ENCODE data around the gene BICRA. TPM values are rescaled to one million over a fixed set of nuclear protein-coding genes. Genes with fewer than 3 reads are reported as not detected.
"Not testable (repeated sequence)": the region's sequence is repeated elsewhere in the genome, so short reads cannot be mapped to it uniquely, and the experiment has no call there.

BICRA gene
- polyA plus RNA-seq, 1 donor = 11.9 TPM

DNA sequence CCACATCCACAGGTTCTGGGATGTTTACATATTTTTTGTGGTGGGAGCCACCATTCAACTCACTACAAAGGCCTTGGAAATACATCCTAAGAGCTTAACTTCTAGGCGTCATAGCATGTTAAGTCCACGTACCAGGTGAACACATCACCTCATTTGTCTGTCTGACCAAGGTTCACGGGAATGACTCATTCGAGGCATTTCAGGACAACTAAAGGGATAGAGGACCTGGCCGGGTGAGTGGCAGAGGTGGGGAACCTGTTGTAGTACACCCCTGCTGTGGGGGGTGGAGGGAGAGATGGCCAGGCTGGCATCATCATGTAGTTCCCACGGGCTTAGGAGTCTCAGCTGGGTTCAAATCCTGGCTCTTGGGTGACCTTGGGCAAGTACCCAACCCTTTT, 51.5 kb downstream of the BICRA start:
- Histone ChIP-seq H3K9me3 (ENCODE audit: control insufficient read depth, low read depth, low read length) (no peaks in the 10 kb centered on the region), H3K27me3 (ENCODE audit: control insufficient read depth, insufficient read depth, low read length) (no peaks in the 10 kb centered on the region), H3K4me3 (ENCODE audit: low read length) (no peak overlapping the region), H3K36me3 (ENCODE audit: control insufficient read depth, insufficient read depth, low read length) (peaks cover 4% of the 10 kb centered on the region), H3K4me1 (ENCODE audit: control insufficient read depth, insufficient read depth, low read length) (peaks cover 45% of the 10 kb centered on the region), H3K27ac (ENCODE audit: low read length) (peak overlapping the region; percentile 92)
- DNase-seq = peak; percentile 78 to 91
- WGBS (ENCODE audit: insufficient coverage, low lambda C conversion rate) = no CpG with 5 or more reads among the region's 6 CpGs

DNA sequence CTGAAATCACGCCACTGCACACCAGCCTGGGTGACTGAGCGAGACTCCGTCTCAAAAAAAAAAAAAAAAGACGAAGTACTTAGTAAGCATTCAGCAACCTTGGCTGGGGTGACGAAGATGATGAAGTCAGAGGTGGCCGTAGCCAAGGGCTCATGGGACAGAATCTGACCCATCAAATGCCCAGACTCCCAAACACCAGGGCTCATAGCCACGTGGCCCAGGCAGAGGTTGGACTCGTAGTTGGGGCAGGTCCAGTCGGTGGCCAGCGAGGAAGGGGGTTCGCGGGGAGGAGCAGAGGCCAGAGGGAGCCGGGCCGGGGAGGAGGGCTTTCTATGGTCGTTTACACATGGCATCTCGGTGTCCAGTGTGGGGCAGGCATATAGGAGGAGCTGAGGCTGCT, 52.2 kb downstream of the BICRA start:
- Histone ChIP-seq H3K36me3 (ENCODE audit: control insufficient read depth, insufficient read depth, low read length) (peaks cover 4% of the 10 kb centered on the region), H3K4me3 (ENCODE audit: low read length) (no peak overlapping the region), H3K27me3 (ENCODE audit: control insufficient read depth, insufficient read depth, low read length) (no peaks in the 10 kb centered on the region), H3K9me3 (ENCODE audit: control insufficient read depth, low read depth, low read length) (no peaks in the 10 kb centered on the region), H3K4me1 (ENCODE audit: control insufficient read depth, insufficient read depth, low read length) (peaks cover 45% of the 10 kb centered on the region), H3K27ac (ENCODE audit: low read length) (no peak overlapping the region)
- WGBS (ENCODE audit: insufficient coverage, low lambda C conversion rate) = no CpG with 5 or more reads among the region's 16 CpGs
- DNase-seq = no peak

DNA sequence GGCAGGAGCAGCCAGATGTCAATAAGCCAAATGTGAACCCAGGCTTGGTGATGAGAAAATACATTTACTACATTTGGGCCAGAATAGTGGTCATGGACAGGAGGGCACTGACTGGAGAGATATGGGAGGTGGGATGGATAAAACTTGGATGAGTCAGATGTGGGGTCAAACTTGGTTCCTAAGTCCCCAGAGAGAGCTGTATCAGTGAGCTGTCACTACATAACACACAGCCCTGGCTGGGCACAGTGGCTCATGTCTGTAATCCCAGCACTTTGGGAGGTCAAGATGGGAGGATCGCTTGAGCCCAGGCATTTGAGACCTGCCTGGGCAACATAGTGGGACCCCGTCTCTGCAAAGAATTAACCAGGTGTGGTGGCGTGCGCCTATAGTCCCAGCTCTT, 52.7 kb downstream of the BICRA start:
- Histone ChIP-seq H3K36me3 (ENCODE audit: control insufficient read depth, insufficient read depth, low read length) (peaks cover 4% of the 10 kb centered on the region), H3K27ac (ENCODE audit: low read length) (no peak overlapping the region), H3K4me3 (ENCODE audit: low read length) (no peak overlapping the region), H3K9me3 (ENCODE audit: control insufficient read depth, low read depth, low read length) (no peaks in the 10 kb centered on the region), H3K27me3 (ENCODE audit: control insufficient read depth, insufficient read depth, low read length) (no peaks in the 10 kb centered on the region), H3K4me1 (ENCODE audit: control insufficient read depth, insufficient read depth, low read length) (peaks cover 45% of the 10 kb centered on the region)
- no CpG with 5 or more reads among the region's 4 CpGs for WGBS (ENCODE audit: insufficient coverage, low lambda C conversion rate)
- no peak for DNase-seq

DNA sequence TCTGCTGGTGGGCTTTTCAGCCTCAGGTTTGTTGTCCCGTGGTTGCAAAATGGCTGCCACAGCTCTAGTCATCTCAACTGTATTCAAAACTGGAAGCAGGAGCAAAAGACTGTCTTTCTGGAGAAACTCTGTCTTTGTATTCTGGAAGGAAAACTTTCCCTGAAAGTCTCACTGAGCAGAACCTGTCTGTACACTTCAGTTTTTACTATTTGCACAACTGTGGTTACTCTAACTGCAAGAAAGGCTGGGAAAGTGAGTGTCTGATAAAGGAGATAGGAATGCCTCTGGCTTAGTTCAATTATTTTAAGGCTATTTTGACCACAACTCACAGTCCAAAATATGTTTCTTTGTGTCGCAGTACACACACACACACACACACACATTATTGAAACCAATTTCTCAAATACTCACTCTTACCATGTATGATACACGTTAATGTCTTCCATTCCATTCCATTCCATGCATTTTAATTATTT, 54.5 kb downstream of the BICRA start:
- WGBS (ENCODE audit: insufficient coverage, low lambda C conversion rate) = no CpG with 5 or more reads among the region's 3 CpGs

DNA sequence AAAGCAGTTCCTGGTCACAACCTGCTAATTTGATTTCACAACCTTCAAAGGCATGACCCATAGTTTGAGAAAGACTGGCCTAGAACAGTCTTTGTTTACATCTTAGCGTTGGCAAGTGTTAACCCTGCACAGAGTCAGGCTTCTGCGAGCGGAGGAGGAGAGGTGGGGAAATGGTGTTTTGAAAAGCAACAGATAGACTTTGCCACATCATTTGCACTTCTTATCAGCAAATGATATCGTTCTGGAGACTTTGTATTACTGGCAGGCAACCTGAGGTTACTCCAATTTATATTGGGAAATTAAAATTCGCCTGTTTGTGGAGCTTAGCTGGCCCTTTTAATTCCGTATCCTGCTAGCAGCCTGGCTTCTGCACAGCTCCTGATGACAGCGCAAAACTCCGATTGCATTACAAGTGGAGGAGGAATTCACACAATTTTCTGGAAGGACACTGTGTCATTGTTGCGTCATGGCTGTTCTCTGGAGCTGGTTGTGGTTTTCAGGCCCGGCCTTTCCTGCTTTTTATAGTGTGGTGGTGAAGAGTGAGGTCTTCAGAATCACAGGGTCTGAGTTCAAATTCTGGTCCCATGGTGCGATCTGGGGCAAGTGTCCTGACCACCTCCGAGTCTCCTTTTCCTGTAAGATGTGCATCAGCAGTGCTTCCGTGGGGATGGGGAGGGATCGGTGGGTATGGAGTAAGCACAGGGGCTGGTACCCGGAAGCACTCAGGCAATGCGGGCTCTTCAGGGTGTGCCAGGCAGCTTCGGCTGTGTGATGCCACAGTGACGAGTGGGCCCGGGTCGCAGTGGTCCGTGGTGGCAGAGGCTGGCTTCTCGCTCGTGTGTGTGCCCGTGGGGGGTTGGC, 55.2 kb downstream of the BICRA start:
- Histone ChIP-seq H3K9me3 (ENCODE audit: control insufficient read depth, low read depth, low read length) (no peaks in the 10 kb centered on the region), H3K36me3 (ENCODE audit: control insufficient read depth, insufficient read depth, low read length) (peaks cover 4% of the 10 kb centered on the region), H3K4me1 (ENCODE audit: control insufficient read depth, insufficient read depth, low read length) (peaks cover 39% of the 10 kb centered on the region), H3K27me3 (ENCODE audit: control insufficient read depth, insufficient read depth, low read length) (no peaks in the 10 kb centered on the region), H3K4me3 (ENCODE audit: low read length) (no peak overlapping the region), H3K27ac (ENCODE audit: low read length) (peak overlapping the region; percentile 49)
- no CpG with 5 or more reads among the region's 24 CpGs for WGBS (ENCODE audit: insufficient coverage, low lambda C conversion rate)
- DNase-seq = peak; percentile 49 to 69

More for the DNA sequence above, 54.5 kb downstream of the BICRA start:
- Histone ChIP-seq H3K27ac (ENCODE audit: low read length) (peak overlapping the region; percentile 49), H3K9me3 (ENCODE audit: control insufficient read depth, low read depth, low read length) (no peaks in the 10 kb centered on the region), H3K27me3 (ENCODE audit: control insufficient read depth, insufficient read depth, low read length) (no peaks in the 10 kb centered on the region), H3K4me3 (ENCODE audit: low read length) (no peak overlapping the region), H3K36me3 (ENCODE audit: control insufficient read depth, insufficient read depth, low read length) (peaks cover 4% of the 10 kb centered on the region), H3K4me1 (ENCODE audit: control insufficient read depth, insufficient read depth, low read length) (peaks cover 45% of the 10 kb centered on the region)
- DNase-seq = peak in 1 of 2 donors; percentile 14

DNA sequence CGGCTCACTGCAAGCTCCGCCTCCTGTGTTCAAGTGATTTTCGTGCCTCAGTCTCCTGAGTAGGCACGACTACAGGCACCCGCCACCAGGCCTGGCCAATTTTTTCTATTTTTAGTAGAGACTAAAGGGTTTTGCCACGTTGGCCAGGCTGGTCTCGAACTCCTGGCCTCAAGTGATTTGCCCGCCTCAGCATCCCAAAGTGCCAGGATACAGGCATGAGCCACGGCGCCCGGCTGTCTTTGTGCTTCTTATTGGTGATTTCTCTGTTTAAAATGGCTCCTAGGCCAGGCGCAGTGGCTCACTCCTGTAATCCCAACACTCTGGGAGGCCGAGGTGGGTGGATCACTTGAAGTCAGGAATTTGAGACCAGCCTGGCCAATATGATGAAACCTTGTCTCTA, 59.6 kb downstream of the BICRA start:
- not testable (repeated sequence) for H3K27ac ChIP-seq (ENCODE audit: low read length); DNase-seq; H3K4me3 ChIP-seq (ENCODE audit: low read length); H3K9me3 ChIP-seq (ENCODE audit: control insufficient read depth, low read depth, low read length); H3K27me3 ChIP-seq (ENCODE audit: control insufficient read depth, insufficient read depth, low read length)
- no CpG with 5 or more reads among the region's 13 CpGs for WGBS (ENCODE audit: insufficient coverage, low lambda C conversion rate)
- Histone ChIP-seq H3K36me3 (ENCODE audit: control insufficient read depth, insufficient read depth, low read length) (peaks cover 19% of the 10 kb centered on the region), H3K4me1 (ENCODE audit: control insufficient read depth, insufficient read depth, low read length) (peaks cover 20% of the 10 kb centered on the region)

DNA sequence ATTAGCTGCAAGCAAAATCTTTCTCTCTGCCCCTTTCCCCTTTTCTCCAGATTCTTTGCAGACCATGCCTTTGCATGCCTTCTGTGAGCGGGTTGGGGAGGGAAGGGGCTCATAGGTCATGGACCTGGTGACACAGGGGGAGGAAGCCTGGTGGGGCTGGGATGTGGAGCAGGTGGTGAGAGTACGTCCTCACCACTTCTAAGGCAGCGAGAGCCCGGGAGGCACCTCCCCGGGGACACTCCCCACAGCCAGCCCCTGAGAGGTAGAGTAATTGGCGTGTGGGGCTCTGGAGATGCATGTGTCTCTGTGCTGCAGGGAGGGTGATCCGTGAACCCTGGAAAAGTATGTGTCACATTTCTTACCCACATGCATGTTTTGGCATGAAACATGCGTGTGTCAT, 61.8 kb downstream of the BICRA start:
- Histone ChIP-seq H3K36me3 (ENCODE audit: control insufficient read depth, insufficient read depth, low read length) (peaks cover 40% of the 10 kb centered on the region), H3K4me1 (ENCODE audit: control insufficient read depth, insufficient read depth, low read length) (peaks cover 9% of the 10 kb centered on the region), H3K27ac (ENCODE audit: low read length) (no peak overlapping the region), H3K4me3 (ENCODE audit: low read length) (no peak overlapping the region), H3K27me3 (ENCODE audit: control insufficient read depth, insufficient read depth, low read length) (no peaks in the 10 kb centered on the region), H3K9me3 (ENCODE audit: control insufficient read depth, low read depth, low read length) (no peaks in the 10 kb centered on the region)
- no CpG with 5 or more reads among the region's 8 CpGs for WGBS (ENCODE audit: insufficient coverage, low lambda C conversion rate)
- no peak for DNase-seq

DNA sequence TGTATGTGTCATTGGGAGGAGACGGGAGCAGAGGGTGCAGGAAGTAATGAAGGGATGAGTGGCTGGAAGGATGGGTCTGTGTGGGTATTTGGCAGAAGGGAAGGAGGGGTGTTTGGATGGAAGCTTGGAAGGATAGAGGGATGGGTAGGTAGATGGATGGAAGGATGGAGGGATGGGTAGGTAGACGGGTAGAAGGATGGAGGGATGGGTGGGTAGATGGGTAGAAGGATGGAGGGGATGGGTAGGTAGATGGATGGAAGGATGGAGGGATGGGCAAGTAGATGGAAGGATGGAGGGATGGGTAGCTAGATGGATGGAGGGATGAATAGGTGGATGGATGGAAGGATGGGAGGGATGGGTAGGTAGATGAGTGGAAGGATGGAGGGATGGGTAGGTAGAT, 62.6 kb downstream of the BICRA start:
- Histone ChIP-seq H3K9me3 (ENCODE audit: control insufficient read depth, low read depth, low read length) (no peaks in the 10 kb centered on the region), H3K27me3 (ENCODE audit: control insufficient read depth, insufficient read depth, low read length) (no peaks in the 10 kb centered on the region), H3K36me3 (ENCODE audit: control insufficient read depth, insufficient read depth, low read length) (peaks cover 40% of the 10 kb centered on the region), H3K4me3 (ENCODE audit: low read length) (no peak overlapping the region), H3K27ac (ENCODE audit: low read length) (no peak overlapping the region), H3K4me1 (ENCODE audit: control insufficient read depth, insufficient read depth, low read length) (peaks cover 9% of the 10 kb centered on the region)
- 100% methylated on average over 1 of the region's 2 CpGs for WGBS (ENCODE audit: insufficient coverage, low lambda C conversion rate)
- DNase-seq = no peak

DNA sequence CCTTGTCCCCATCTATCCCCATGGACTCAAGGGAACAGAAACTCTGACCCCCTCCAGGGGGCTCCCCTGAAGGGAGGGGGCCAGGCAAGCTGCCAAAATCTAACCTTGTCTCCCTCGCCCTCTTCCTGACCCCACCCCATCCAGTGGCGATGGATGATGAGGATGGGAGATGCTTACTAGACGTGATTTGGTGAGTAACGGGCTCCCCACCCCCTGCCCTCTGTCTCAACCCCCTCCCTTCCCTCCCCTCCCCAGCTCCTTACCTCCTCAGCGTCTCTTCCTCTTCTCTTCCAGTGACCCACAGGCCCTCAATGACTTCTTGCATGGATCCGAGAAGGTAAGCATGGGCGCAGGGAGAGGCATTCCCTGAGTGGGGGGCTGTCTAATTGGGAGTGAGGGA, 64.5 kb downstream of the BICRA start:
- no peak for DNase-seq
- no peak overlapping the region for H3K27ac ChIP-seq (ENCODE audit: low read length)

DNA sequence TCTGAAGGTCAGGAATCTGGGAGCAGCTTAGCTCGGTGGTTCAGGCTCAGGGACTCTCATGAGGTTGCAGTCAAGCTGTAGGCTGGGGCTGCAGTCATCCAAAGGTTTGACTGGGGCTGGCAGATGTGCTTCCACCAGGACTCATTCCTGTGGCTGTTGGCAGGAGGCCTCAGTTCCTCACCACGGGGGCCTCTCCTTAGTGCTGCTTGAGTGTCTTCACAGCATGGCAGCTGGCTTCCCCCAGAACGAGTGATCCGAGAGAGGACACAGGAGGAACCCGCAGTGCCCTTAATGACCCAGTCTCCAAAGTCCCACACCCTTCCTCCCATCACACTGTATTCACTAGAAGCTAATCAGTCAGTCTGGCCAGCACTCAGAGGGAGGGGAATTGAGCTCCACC, 65.6 kb downstream of the BICRA start:
- H3K27ac ChIP-seq (ENCODE audit: low read length) = no peak overlapping the region
- H3K9me3 ChIP-seq (ENCODE audit: control insufficient read depth, low read depth, low read length) = no peaks in the 10 kb centered on the region
- H3K4me3 ChIP-seq (ENCODE audit: low read length) = no peak overlapping the region
- no peaks in the 10 kb centered on the region for H3K27me3 ChIP-seq (ENCODE audit: control insufficient read depth, insufficient read depth, low read length)
- no peaks in the 10 kb centered on the region for H3K4me1 ChIP-seq (ENCODE audit: control insufficient read depth, insufficient read depth, low read length)
- peaks cover 45% of the 10 kb centered on the region for H3K36me3 ChIP-seq (ENCODE audit: control insufficient read depth, insufficient read depth, low read length)
- no CpG with 5 or more reads among the region's 5 CpGs for WGBS (ENCODE audit: insufficient coverage, low lambda C conversion rate)
- no peak for DNase-seq

More for the DNA sequence above, 64.5 kb downstream of the BICRA start:
- Histone ChIP-seq H3K9me3 (ENCODE audit: control insufficient read depth, low read depth, low read length) (no peaks in the 10 kb centered on the region), H3K4me1 (ENCODE audit: control insufficient read depth, insufficient read depth, low read length) (no peaks in the 10 kb centered on the region), H3K27me3 (ENCODE audit: control insufficient read depth, insufficient read depth, low read length) (no peaks in the 10 kb centered on the region), H3K4me3 (ENCODE audit: low read length) (no peak overlapping the region), H3K36me3 (ENCODE audit: control insufficient read depth, insufficient read depth, low read length) (peaks cover 45% of the 10 kb centered on the region)
- WGBS (ENCODE audit: insufficient coverage, low lambda C conversion rate) = no CpG with 5 or more reads among the region's 7 CpGs

DNA sequence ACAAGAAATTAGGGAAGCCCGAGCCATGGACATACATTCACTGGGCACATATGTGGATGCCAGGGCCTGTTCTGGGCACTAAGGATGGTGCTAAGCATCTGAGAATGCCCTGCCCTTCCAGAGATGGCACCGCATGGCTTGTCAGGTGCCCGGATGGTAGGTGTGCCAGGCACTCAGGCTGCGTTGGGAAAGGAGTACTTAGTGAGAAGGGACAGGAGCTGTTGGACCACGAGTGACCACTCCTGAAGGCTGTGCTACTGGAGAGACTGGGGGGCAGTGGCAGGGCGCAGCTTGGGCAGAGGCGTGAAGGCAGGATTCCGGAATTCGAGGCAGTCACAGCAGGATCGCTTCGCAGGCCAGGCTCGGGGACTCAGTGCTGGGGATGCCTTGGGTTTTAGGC, 66.3 kb downstream of the BICRA start:
- no CpG with 5 or more reads among the region's 12 CpGs for WGBS (ENCODE audit: insufficient coverage, low lambda C conversion rate)
- Histone ChIP-seq H3K36me3 (ENCODE audit: control insufficient read depth, insufficient read depth, low read length) (peaks cover 44% of the 10 kb centered on the region), H3K9me3 (ENCODE audit: control insufficient read depth, low read depth, low read length) (no peaks in the 10 kb centered on the region), H3K27me3 (ENCODE audit: control insufficient read depth, insufficient read depth, low read length) (no peaks in the 10 kb centered on the region), H3K4me3 (ENCODE audit: low read length) (no peak overlapping the region), H3K4me1 (ENCODE audit: control insufficient read depth, insufficient read depth, low read length) (no peaks in the 10 kb centered on the region), H3K27ac (ENCODE audit: low read length) (no peak overlapping the region)
- DNase-seq = no peak

All from large intestine (tissue), 3 donors.